Measurements from ENCODE around the gene C1orf94. TPM values are rescaled to one million over a fixed set of nuclear protein-coding genes. Genes with fewer than 3 reads are reported as not detected.

C1orf94 gene, protein sequence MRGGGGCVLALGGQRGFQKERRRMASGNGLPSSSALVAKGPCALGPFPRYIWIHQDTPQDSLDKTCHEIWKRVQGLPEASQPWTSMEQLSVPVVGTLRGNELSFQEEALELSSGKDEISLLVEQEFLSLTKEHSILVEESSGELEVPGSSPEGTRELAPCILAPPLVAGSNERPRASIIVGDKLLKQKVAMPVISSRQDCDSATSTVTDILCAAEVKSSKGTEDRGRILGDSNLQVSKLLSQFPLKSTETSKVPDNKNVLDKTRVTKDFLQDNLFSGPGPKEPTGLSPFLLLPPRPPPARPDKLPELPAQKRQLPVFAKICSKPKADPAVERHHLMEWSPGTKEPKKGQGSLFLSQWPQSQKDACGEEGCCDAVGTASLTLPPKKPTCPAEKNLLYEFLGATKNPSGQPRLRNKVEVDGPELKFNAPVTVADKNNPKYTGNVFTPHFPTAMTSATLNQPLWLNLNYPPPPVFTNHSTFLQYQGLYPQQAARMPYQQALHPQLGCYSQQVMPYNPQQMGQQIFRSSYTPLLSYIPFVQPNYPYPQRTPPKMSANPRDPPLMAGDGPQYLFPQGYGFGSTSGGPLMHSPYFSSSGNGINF
- not detected for total RNA-seq

- no peaks in the 10 kb centered on the region for H3K36me3 Mint-ChIP-seq (ENCODE audit: low read depth)
- H3K27ac Mint-ChIP-seq: no peak within 1 kb of the TSS
- H3K4me1 Mint-ChIP-seq: no peaks in the 10 kb centered on the region
- no peak within 1 kb of the TSS for H3K4me3 Mint-ChIP-seq
- H3K27me3 Mint-ChIP-seq: peaks cover 57% of the 10 kb centered on the region
- no peak for ATAC-seq (replicated peaks)
- H3K9me3 Mint-ChIP-seq: no peaks in the 10 kb centered on the region
These were observed at the start of gene C1orf94 for GRCh38 chr1:34176830-34177603. C1orf94 (plus strand) TSS chr1:34176907; CDS start chr1:34177790, 883 bp downstream.

DNA sequence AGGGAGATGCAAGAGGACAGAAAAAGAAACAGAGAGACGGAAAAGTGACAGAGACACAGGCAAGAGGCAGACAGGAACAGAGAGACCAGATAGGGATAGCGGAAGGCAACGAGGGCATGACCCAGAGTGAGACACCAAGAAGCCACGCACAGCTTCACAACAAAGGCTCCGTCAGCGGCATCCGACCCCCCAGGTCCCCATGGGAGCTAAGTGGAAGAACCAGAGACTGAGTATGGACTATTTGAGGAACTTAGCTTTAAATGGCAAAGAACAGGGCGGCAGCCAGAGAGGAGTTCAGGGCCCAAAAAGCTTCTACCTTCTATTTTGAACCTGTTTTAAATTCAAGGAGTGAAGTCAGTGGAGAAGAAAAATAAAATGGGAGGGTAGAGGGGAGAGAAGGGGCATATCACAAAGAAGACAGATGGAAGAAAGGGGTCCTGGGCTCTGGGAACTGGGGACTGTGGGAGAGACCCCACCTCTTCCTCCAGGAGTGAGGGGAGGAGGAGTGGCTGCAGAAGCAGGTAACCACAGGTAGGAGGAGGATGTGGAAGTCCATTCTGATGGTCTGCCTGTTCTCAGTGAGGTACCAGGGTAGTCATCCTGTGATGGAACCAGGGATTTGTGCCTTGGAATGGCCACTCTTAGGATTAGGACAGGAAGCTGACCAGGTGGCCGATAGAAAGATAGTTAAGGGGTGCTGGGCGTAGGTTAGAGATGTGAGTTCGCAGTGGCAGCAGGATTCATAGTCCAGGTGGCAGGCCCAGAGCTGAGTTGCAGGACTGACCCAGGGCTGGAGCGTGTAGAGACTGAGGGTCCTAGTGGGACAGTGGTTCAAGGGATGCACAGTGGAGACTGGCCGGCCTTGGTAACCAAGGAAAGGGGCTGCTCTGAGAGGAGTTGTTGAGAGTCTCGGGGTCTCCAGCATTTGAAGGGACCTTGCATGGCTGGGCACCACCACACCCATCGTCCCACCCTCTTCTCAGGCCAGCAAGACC is 49.4 kb upstream of the C1orf94 start:
- H3K36me3 Mint-ChIP-seq (ENCODE audit: low read depth): no peaks in the 10 kb centered on the region
- H3K4me3 Mint-ChIP-seq: no peak overlapping the region
- no peak for ATAC-seq (replicated peaks)
- H3K9me3 Mint-ChIP-seq: no peaks in the 10 kb centered on the region
- H3K4me1 Mint-ChIP-seq: no peaks in the 10 kb centered on the region
- H3K27me3 Mint-ChIP-seq: peaks cover 21% of the 10 kb centered on the region
- no peak overlapping the region for H3K27ac Mint-ChIP-seq

GRCh38 chr1:34128186-34128889 is 48.4 kb upstream of the C1orf94 start:
- no peaks in the 10 kb centered on the region for H3K9me3 Mint-ChIP-seq
- no peak for ATAC-seq (replicated peaks)
- H3K36me3 Mint-ChIP-seq (ENCODE audit: low read depth): no peaks in the 10 kb centered on the region
- H3K27me3 Mint-ChIP-seq: peaks cover 21% of the 10 kb centered on the region
- H3K27ac Mint-ChIP-seq: no peak overlapping the region
- no peak overlapping the region for H3K4me3 Mint-ChIP-seq
- H3K4me1 Mint-ChIP-seq: no peaks in the 10 kb centered on the region

GRCh38 chr1:34129630-34130029 is 47.1 kb upstream of the C1orf94 start:
- no peak for ATAC-seq (replicated peaks)
- H3K9me3 Mint-ChIP-seq: no peaks in the 10 kb centered on the region
- H3K36me3 Mint-ChIP-seq (ENCODE audit: low read depth): no peaks in the 10 kb centered on the region
- H3K27ac Mint-ChIP-seq: no peak overlapping the region
- H3K4me1 Mint-ChIP-seq: no peaks in the 10 kb centered on the region
- H3K27me3 Mint-ChIP-seq: peaks cover 18% of the 10 kb centered on the region
- no peak overlapping the region for H3K4me3 Mint-ChIP-seq

DNA sequence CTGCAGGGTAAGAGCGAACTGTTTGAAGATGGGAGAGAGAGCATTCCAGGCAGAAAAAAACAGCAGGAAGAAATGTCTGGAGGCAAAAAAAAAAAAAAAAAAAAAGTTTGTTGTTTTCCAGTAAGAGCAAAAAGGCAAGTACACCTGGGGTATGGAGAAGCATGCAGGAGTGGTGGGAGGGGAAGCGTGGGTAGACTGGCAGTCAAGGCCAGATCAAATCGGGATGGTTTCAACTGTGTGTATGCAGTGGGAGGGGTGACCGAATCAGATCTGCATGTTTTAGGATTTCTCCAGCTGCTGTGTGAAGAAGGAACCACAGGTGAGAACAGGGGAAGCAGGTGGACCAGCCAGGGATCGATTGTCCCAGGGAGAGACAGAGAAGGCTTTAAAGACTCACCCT is 46.4 kb upstream of the C1orf94 start:
- no peaks in the 10 kb centered on the region for H3K36me3 Mint-ChIP-seq (ENCODE audit: low read depth)
- no peak overlapping the region for H3K27ac Mint-ChIP-seq
- no peaks in the 10 kb centered on the region for H3K9me3 Mint-ChIP-seq
- peaks cover 14% of the 10 kb centered on the region for H3K27me3 Mint-ChIP-seq
- ATAC-seq (replicated peaks): no peak
- H3K4me3 Mint-ChIP-seq: no peak overlapping the region
- no peaks in the 10 kb centered on the region for H3K4me1 Mint-ChIP-seq

- ATAC-seq (replicated peaks): no peak
- Mint-ChIP-seq H3K36me3 (ENCODE audit: low read depth) (no peaks in the 10 kb centered on the region), H3K27ac (no peak overlapping the region), H3K4me3 (no peak overlapping the region), H3K27me3 (peaks cover 9% of the 10 kb centered on the region), H3K4me1 (no peaks in the 10 kb centered on the region), H3K9me3 (no peaks in the 10 kb centered on the region)
These were observed 45.1 kb upstream of the C1orf94 start for GRCh38 chr1:34131396-34132160.

DNA sequence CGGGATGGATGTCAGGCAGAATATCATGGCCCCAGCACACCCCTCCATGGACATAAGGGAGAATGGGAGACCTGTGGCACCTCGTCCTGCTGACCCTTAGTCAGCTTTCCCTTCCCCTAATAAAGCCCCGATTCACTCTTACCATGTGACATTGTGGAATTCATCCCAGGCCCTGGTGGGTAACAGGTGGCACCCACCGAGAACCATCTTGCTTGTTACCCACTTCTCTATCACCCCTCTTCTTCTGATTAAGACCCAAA is 44.6 kb upstream of the C1orf94 start:
- H3K9me3 Mint-ChIP-seq: no peaks in the 10 kb centered on the region
- no peaks in the 10 kb centered on the region for H3K4me1 Mint-ChIP-seq
- no peak overlapping the region for H3K4me3 Mint-ChIP-seq
- no peak for ATAC-seq (replicated peaks)
- H3K36me3 Mint-ChIP-seq (ENCODE audit: low read depth): no peaks in the 10 kb centered on the region
- H3K27me3 Mint-ChIP-seq: peaks cover 8% of the 10 kb centered on the region
- H3K27ac Mint-ChIP-seq: no peak overlapping the region

- H3K4me1 Mint-ChIP-seq: no peaks in the 10 kb centered on the region
- no peaks in the 10 kb centered on the region for H3K36me3 Mint-ChIP-seq (ENCODE audit: low read depth)
- no peak for ATAC-seq (replicated peaks)
- H3K4me3 Mint-ChIP-seq: no peak overlapping the region
- no peak overlapping the region for H3K27ac Mint-ChIP-seq
- no peaks in the 10 kb centered on the region for H3K9me3 Mint-ChIP-seq
- peaks cover 11% of the 10 kb centered on the region for H3K27me3 Mint-ChIP-seq
These were observed 39.3 kb upstream of the C1orf94 start for GRCh38 chr1:34137411-34137810.

DNA sequence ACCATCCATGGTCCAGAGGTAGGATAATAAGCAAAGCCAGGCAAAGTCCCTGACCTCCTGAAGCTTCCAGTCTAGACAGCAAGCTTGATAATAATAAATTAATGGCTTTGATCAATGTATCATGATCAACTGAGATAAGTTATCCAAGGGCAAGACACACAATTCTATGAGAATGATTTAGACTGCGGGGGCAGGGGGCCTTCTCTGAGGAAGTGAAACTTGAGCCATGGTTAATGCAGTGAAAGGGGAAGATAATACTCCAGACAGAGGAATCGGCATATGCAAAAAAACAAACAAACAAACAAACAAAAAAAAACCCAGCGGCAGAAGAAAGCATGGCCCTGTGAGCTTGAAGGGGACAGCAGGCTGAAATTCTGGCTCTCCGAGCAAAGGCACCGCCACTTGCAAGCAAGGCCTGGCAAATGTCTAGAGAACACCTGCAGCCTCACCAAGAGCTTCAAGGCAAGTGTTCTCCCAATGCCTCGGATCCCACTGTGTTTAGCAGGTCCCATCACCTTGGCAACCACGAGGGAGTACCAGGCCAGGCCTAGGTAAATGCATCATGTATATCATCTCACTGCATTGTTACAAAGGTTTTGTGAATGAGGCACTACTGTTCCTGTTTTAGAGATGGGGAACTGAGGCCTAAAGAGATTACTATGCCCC is 36.6 kb upstream of the C1orf94 start:
- no peaks in the 10 kb centered on the region for H3K4me1 Mint-ChIP-seq
- no peak overlapping the region for H3K27ac Mint-ChIP-seq
- no peaks in the 10 kb centered on the region for H3K9me3 Mint-ChIP-seq
- ATAC-seq (replicated peaks): no peak
- H3K4me3 Mint-ChIP-seq: no peak overlapping the region
- no peaks in the 10 kb centered on the region for H3K36me3 Mint-ChIP-seq (ENCODE audit: low read depth)
- peaks cover 11% of the 10 kb centered on the region for H3K27me3 Mint-ChIP-seq

GRCh38 chr1:34143975-34144374 is 32.7 kb upstream of the C1orf94 start:
- no peak for ATAC-seq (replicated peaks)
- H3K27me3 Mint-ChIP-seq: peaks cover 16% of the 10 kb centered on the region
- no peaks in the 10 kb centered on the region for H3K9me3 Mint-ChIP-seq

DNA sequence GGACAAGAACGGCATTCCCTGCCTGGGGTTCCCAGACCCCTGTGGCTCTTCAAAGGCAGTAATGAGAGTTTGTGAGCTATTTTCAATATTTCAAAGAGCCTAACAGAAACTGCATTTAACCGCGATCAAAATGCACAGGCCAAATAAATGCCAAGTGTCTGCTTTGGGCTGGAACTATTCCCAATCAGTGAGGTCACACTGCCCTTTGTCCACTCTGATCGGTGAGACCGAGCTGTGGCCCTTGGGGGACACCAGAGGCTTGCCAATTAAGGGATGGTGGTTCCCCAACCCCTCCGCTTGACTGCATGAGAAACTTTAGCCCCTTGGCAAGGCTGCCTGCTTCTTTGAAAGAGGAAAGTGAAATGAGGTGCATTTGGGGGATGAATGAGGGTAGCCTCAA is 31.9 kb upstream of the C1orf94 start:
- ATAC-seq (replicated peaks): no peak
- no peak overlapping the region for H3K27ac Mint-ChIP-seq

More at GRCh38 chr1:34143975-34144374, 32.7 kb upstream of the C1orf94 start:
- Mint-ChIP-seq H3K27ac (no peak overlapping the region), H3K4me3 (no peak overlapping the region), H3K36me3 (ENCODE audit: low read depth) (no peaks in the 10 kb centered on the region), H3K4me1 (no peaks in the 10 kb centered on the region)

DNA sequence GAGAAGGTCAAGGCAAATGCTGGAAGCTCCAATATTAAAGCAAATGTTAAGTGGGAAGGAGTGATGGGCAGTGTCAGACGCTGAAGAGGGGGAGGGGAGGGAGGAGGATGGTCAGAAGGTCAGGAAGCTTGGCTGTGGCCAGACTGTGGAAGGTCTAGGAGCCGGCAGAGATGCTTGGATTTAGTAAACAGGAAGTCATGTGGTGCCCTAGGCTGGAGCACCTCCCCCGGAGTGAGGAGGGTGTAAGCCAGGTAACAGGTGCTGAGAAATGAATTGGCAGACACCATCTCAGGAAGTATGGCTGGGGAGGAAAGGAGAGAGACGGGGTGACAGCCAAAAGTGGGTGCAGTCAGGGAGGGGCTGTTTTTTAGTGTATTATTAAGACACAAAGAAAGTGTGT is 29.4 kb upstream of the C1orf94 start:
- Mint-ChIP-seq H3K4me1 (no peaks in the 10 kb centered on the region), H3K27me3 (peaks cover 17% of the 10 kb centered on the region), H3K9me3 (no peaks in the 10 kb centered on the region), H3K4me3 (no peak overlapping the region), H3K36me3 (ENCODE audit: low read depth) (no peaks in the 10 kb centered on the region), H3K27ac (no peak overlapping the region)
- ATAC-seq (replicated peaks): no peak

More for the DNA sequence above, 31.9 kb upstream of the C1orf94 start:
- H3K4me3 Mint-ChIP-seq: no peak overlapping the region
- H3K9me3 Mint-ChIP-seq: no peaks in the 10 kb centered on the region
- peaks cover 16% of the 10 kb centered on the region for H3K27me3 Mint-ChIP-seq
- H3K36me3 Mint-ChIP-seq (ENCODE audit: low read depth): no peaks in the 10 kb centered on the region
- H3K4me1 Mint-ChIP-seq: no peaks in the 10 kb centered on the region

- H3K27me3 Mint-ChIP-seq: peaks cover 25% of the 10 kb centered on the region
- H3K4me1 Mint-ChIP-seq: no peaks in the 10 kb centered on the region
- no peaks in the 10 kb centered on the region for H3K9me3 Mint-ChIP-seq
- H3K4me3 Mint-ChIP-seq: no peak overlapping the region
- ATAC-seq (replicated peaks): no peak
- H3K27ac Mint-ChIP-seq: no peak overlapping the region
- H3K36me3 Mint-ChIP-seq (ENCODE audit: low read depth): no peaks in the 10 kb centered on the region
These were observed 27.2 kb upstream of the C1orf94 start for GRCh38 chr1:34149501-34149900.

Measured in activated T-helper 17 cell treated with anti-CD3 and anti-CD28 coated beads, Interleukin-2, amount 50 U/mL, for 72 hours (primary cell).